ENCODE measurements around the gene SLC13A3.

The SLC13A3 gene

GRCh38 chr20:46569961-46570360 is 81.3 kb downstream of the SLC13A3 start:
- no peaks in the 10 kb centered on the region; the same call in 1 of the 2 replicates for H3K27me3 ChIP-seq (ENCODE audit: insufficient read depth, low read length)
- TF ChIP-seq CTCF (IDR thresholded peaks at IDR 0.05; ENCODE audit: low read length): no peak
- no peak for TF ChIP-seq EZH2 (IDR thresholded peaks at IDR 0.05; ENCODE audit: borderline replicate concordance, low read length)

GRCh38 chr20:46568570-46569129 is 82.6 kb downstream of the SLC13A3 start:
- Histone ChIP-seq H3K9me2 (ENCODE audit: low read depth, low read length) (no peaks in the 10 kb centered on the region), H3K4me3 (ENCODE audit: low read depth, low read length, poor library complexity, severe bottlenecking) (no peak overlapping the region), H3K4me1 (ENCODE audit: insufficient read depth, low read length, severe bottlenecking) (no peaks in the 10 kb centered on the region), H2AFZ (ENCODE audit: low read length) (no peak overlapping the region), H3K27me3 (ENCODE audit: insufficient read depth, low read length) (no peaks in the 10 kb centered on the region; the same call in 1 of the 2 replicates), H4K20me1 (ENCODE audit: insufficient read depth, low read length) (no peaks in the 10 kb centered on the region), H3K36me3 (ENCODE audit: insufficient read depth, low read length) (no peaks in the 10 kb centered on the region), H3K9ac (ENCODE audit: low read length) (no peak overlapping the region), H3K79me2 (ENCODE audit: insufficient read depth, low read length) (no peaks in the 10 kb centered on the region), H3K4me2 (ENCODE audit: low read length) (no peak overlapping the region), H3K9me3 (ENCODE audit: low read length) (no peaks in the 10 kb centered on the region), H3F3A (ENCODE audit: insufficient read depth, low read length) (no peaks in the 10 kb centered on the region), H3K27ac (ENCODE audit: low read depth, low read length, poor library complexity, severe bottlenecking) (no peak overlapping the region)
- TF ChIP-seq CTCF (IDR thresholded peaks at IDR 0.05; ENCODE audit: low read length) (no peak), EZH2 (IDR thresholded peaks at IDR 0.05; ENCODE audit: borderline replicate concordance, low read length) (no peak)

More at GRCh38 chr20:46569961-46570360, 81.3 kb downstream of the SLC13A3 start:
- Histone ChIP-seq H3K4me2 (ENCODE audit: low read length) (no peak overlapping the region), H3K4me3 (ENCODE audit: low read depth, low read length, poor library complexity, severe bottlenecking) (no peak overlapping the region), H3K9me2 (ENCODE audit: low read depth, low read length) (no peaks in the 10 kb centered on the region), H3K9me3 (ENCODE audit: low read length) (no peaks in the 10 kb centered on the region), H4K20me1 (ENCODE audit: insufficient read depth, low read length) (no peaks in the 10 kb centered on the region), H3F3A (ENCODE audit: insufficient read depth, low read length) (no peaks in the 10 kb centered on the region), H3K4me1 (ENCODE audit: insufficient read depth, low read length, severe bottlenecking) (no peaks in the 10 kb centered on the region), H3K27ac (ENCODE audit: low read depth, low read length, poor library complexity, severe bottlenecking) (no peak overlapping the region), H3K9ac (ENCODE audit: low read length) (no peak overlapping the region), H3K79me2 (ENCODE audit: insufficient read depth, low read length) (no peaks in the 10 kb centered on the region), H2AFZ (ENCODE audit: low read length) (no peak overlapping the region), H3K36me3 (ENCODE audit: insufficient read depth, low read length) (no peaks in the 10 kb centered on the region)

- no peak overlapping the region for H3K9ac ChIP-seq (ENCODE audit: low read length)
- H3F3A ChIP-seq (ENCODE audit: insufficient read depth, low read length): no peaks in the 10 kb centered on the region
- no peaks in the 10 kb centered on the region for H3K9me2 ChIP-seq (ENCODE audit: low read depth, low read length)
- H3K4me2 ChIP-seq (ENCODE audit: low read length): no peak overlapping the region
- H3K9me3 ChIP-seq (ENCODE audit: low read length): no peaks in the 10 kb centered on the region
- TF ChIP-seq EZH2 (IDR thresholded peaks at IDR 0.05; ENCODE audit: borderline replicate concordance, low read length) (no peak), CTCF (IDR thresholded peaks at IDR 0.05; ENCODE audit: low read length) (no peak)
- H3K36me3 ChIP-seq (ENCODE audit: insufficient read depth, low read length): no peaks in the 10 kb centered on the region
- peaks cover 6% of the 10 kb centered on the region; the same call in 1 of the 2 replicates for H3K27me3 ChIP-seq (ENCODE audit: insufficient read depth, low read length)
- no peaks in the 10 kb centered on the region for H3K79me2 ChIP-seq (ENCODE audit: insufficient read depth, low read length)
- H3K4me1 ChIP-seq (ENCODE audit: insufficient read depth, low read length, severe bottlenecking): no peaks in the 10 kb centered on the region
- no peak overlapping the region for H3K27ac ChIP-seq (ENCODE audit: low read depth, low read length, poor library complexity, severe bottlenecking)
- H3K4me3 ChIP-seq (ENCODE audit: low read depth, low read length, poor library complexity, severe bottlenecking): no peak overlapping the region
- no peak overlapping the region for H2AFZ ChIP-seq (ENCODE audit: low read length)
- no peaks in the 10 kb centered on the region for H4K20me1 ChIP-seq (ENCODE audit: insufficient read depth, low read length)
Measured at GRCh38 chr20:46566125-46566524, 85.1 kb downstream of the SLC13A3 start.

Measured in OCI-LY1 (cell line).